OCI-LY1 (cell line): Measurements from ENCODE around the gene CYB561A3.

ENCODE experiments used
- H2AFZ ChIP-seq: fragments of 200-600 bp; sonication (generic), shearing (Covaris generic); 2 replicates; pipeline ENCODE4 v1.6.0; 2014; ENCODE audit warnings: antibody characterized with exemption, mild to moderate bottlenecking, low read length
- H3F3A ChIP-seq: fragments of 200-600 bp; sonication (generic), shearing (Covaris generic); 2 replicates; pipeline ENCODE4 v1.6.0; 2014; ENCODE audit warnings: mild to moderate bottlenecking, antibody characterized with exemption, low read length, moderate library complexity; ENCODE audit not compliant: insufficient read depth
- H3K27ac ChIP-seq: fragments of 200-600 bp; sonication (generic); 2 replicates; pipeline ENCODE4 v1.5.1; 2014; ENCODE audit warnings: low read length, mixed run types, mild to moderate bottlenecking, low read depth; ENCODE audit not compliant: poor library complexity, severe bottlenecking
- H3K27me3 ChIP-seq: fragments of 200-600 bp; sonication (generic); 2 replicates; pipeline ENCODE4 v1.6.0; 2014; ENCODE audit warnings: antibody characterized with exemption, mild to moderate bottlenecking, low read length, moderate library complexity; ENCODE audit not compliant: insufficient read depth
- H3K36me3 ChIP-seq: fragments of 200-600 bp; sonication (generic); 2 replicates; pipeline ENCODE4 v1.6.1; 2014; ENCODE audit warnings: mild to moderate bottlenecking, antibody characterized with exemption, low read length, moderate library complexity, mixed read lengths; ENCODE audit not compliant: insufficient read depth
- H3K4me1 ChIP-seq: fragments of 200-600 bp; sonication (generic); 2 replicates; pipeline ENCODE4 v1.5.1; 2014; ENCODE audit warnings: mild to moderate bottlenecking, low read length, moderate library complexity; ENCODE audit not compliant: insufficient read depth, severe bottlenecking
- H3K4me2 ChIP-seq: fragments of 200-600 bp; sonication (generic), shearing (Covaris generic); 2 replicates; pipeline ENCODE4 v1.6.1; 2014; ENCODE audit warnings: low read length
- H3K4me3 ChIP-seq: fragments of 200-600 bp; sonication (generic); 2 replicates; pipeline ENCODE4 v1.5.1; 2014; ENCODE audit warnings: low read length, low read depth, mild to moderate bottlenecking, mixed read lengths; ENCODE audit not compliant: poor library complexity, severe bottlenecking
- H3K79me2 ChIP-seq: fragments of 200-600 bp; shearing (Covaris generic); 2 replicates; pipeline ENCODE4 v1.6.1; 2016; ENCODE audit warnings: mixed run types, low read length, mixed read lengths; ENCODE audit not compliant: insufficient read depth
- H3K9ac ChIP-seq: fragments of 200-600 bp; sonication (generic), shearing (Covaris generic); 2 replicates; pipeline ENCODE4 v1.6.1; 2014; ENCODE audit warnings: mild to moderate bottlenecking, low read length, mixed read lengths
- H3K9me2 ChIP-seq: fragments of 200-600 bp; sonication (generic), shearing (Covaris generic); 2 replicates; pipeline ENCODE4 v1.6.1; 2014; ENCODE audit warnings: low read depth, mild to moderate bottlenecking, low read length, mixed read lengths
- H3K9me3 ChIP-seq: fragments of 200-600 bp; shearing (Covaris generic); 2 replicates; pipeline ENCODE4 v1.6.1; 2014; ENCODE audit warnings: low read length, mixed read lengths
- H4K20me1 ChIP-seq: fragments of 200-600 bp; sonication (generic), shearing (Covaris generic); 2 replicates; pipeline ENCODE4 v1.6.0; 2016; ENCODE audit warnings: mild to moderate bottlenecking, low read length; ENCODE audit not compliant: insufficient read depth
- EZH2 ChIP-seq: fragments of 200-600 bp; sonication (generic), shearing (Covaris generic); IDR thresholded peaks from 2 replicates; pipeline ENCODE4 v1.8.0; 2017; ENCODE audit warnings: borderline replicate concordance, mixed run types, mild to moderate bottlenecking, antibody characterized with exemption, low read length, moderate library complexity, mixed read lengths
- TF ChIP-seq, protein P1 (sequence below): fragments of 200-600 bp; sonication (generic), shearing (Covaris generic); IDR thresholded peaks from 2 replicates; pipeline ENCODE4 v1.5.1; 2017; ENCODE audit warnings: mild to moderate bottlenecking, antibody characterized with exemption, low read length, moderate library complexity, mixed read lengths

Gene CYB561A3

GRCh38 chr11:61338783-61339489, 22.7 kb downstream of the CYB561A3 start:
- Histone ChIP-seq H2AFZ (no peak overlapping the region), H3K79me2 (no peaks in the 10 kb centered on the region), H3K9ac (no peak overlapping the region), H3K27me3 (no peaks in the 10 kb centered on the region), H3K27ac (no peak overlapping the region), H4K20me1 (no peaks in the 10 kb centered on the region), H3F3A (no peaks in the 10 kb centered on the region), H3K4me3 (no peak overlapping the region), H3K4me1 (peaks cover 29% of the 10 kb centered on the region), H3K9me2 (no peaks in the 10 kb centered on the region), H3K9me3 (no peaks in the 10 kb centered on the region), H3K36me3 (peaks cover 33% of the 10 kb centered on the region), H3K4me2 (no peak overlapping the region)
- TF ChIP-seq, protein P1, sequence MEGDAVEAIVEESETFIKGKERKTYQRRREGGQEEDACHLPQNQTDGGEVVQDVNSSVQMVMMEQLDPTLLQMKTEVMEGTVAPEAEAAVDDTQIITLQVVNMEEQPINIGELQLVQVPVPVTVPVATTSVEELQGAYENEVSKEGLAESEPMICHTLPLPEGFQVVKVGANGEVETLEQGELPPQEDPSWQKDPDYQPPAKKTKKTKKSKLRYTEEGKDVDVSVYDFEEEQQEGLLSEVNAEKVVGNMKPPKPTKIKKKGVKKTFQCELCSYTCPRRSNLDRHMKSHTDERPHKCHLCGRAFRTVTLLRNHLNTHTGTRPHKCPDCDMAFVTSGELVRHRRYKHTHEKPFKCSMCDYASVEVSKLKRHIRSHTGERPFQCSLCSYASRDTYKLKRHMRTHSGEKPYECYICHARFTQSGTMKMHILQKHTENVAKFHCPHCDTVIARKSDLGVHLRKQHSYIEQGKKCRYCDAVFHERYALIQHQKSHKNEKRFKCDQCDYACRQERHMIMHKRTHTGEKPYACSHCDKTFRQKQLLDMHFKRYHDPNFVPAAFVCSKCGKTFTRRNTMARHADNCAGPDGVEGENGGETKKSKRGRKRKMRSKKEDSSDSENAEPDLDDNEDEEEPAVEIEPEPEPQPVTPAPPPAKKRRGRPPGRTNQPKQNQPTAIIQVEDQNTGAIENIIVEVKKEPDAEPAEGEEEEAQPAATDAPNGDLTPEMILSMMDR, result no peak
- no peak for TF ChIP-seq EZH2

DNA sequence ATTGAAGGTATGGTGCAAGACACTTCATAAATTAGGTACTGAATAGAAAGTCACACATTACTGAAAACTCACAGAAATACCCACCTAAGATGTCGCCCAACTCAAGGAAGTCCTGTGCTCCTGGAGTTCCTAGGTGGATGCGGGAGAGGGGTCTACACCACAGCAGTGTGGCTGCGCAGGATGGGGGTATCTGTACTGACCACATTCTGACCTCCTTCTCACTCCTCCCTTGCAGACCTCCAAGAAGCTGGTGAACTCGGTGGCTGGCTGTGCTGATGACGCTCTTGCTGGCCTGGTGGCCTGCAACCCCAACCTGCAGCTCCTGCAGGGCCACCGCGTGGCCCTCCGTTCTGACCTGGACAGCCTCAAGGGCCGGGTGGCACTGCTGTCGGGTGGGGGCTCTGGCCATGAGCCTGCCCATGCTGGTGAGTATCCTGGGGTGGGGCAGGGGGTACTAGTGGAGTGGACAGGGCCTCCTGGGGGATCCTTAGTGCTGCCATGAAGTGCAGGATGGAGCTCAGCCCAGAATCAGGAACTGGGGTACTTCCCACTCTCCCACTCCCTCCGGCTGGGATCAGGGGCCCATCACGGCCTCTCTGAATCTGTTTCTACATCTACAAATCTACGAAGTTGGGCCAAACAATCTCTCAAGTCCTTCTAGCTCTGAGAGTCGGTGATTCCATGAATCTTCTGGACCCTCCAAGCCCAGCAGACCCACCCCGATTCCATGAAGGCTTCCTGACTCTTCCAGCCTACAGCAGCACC, 23.8 kb downstream of the CYB561A3 start:
- Histone ChIP-seq H4K20me1 (no peaks in the 10 kb centered on the region), H3K9ac (no peak overlapping the region), H3K4me1 (peaks cover 36% of the 10 kb centered on the region), H3K36me3 (peaks cover 22% of the 10 kb centered on the region), H2AFZ (no peak overlapping the region), H3K79me2 (no peaks in the 10 kb centered on the region; the same call in 1 of the 2 replicates), H3F3A (no peaks in the 10 kb centered on the region), H3K27ac (no peak overlapping the region), H3K4me3 (no peak overlapping the region), H3K27me3 (no peaks in the 10 kb centered on the region), H3K9me2 (no peaks in the 10 kb centered on the region), H3K9me3 (no peaks in the 10 kb centered on the region), H3K4me2 (no peak overlapping the region)
- TF ChIP-seq, protein P1, result no peak
- TF ChIP-seq EZH2, result no peak

GRCh38 chr11:61336171-61336935, 25.3 kb downstream of the CYB561A3 start:
- no peak overlapping the region for H3K4me3 ChIP-seq
- peak overlapping the region; percentile 33; the same call in 1 of the 2 replicates for H3K9ac ChIP-seq
- peaks cover 15% of the 10 kb centered on the region for H3K79me2 ChIP-seq

More at GRCh38 chr11:61336171-61336935, 25.3 kb downstream of the CYB561A3 start:
- Histone ChIP-seq H3K4me2 (peak overlapping the region; percentile 10; the same call in 1 of the 2 replicates), H3K27ac (peak overlapping the region; percentile 90), H2AFZ (no peak overlapping the region), H4K20me1 (no peaks in the 10 kb centered on the region), H3K27me3 (no peaks in the 10 kb centered on the region), H3K4me1 (peaks cover 45% of the 10 kb centered on the region), H3K9me2 (no peaks in the 10 kb centered on the region), H3K9me3 (no peaks in the 10 kb centered on the region), H3F3A (no peaks in the 10 kb centered on the region), H3K36me3 (peaks cover 12% of the 10 kb centered on the region)
- TF ChIP-seq EZH2, result no peak
- TF ChIP-seq, protein P1, result peak; percentile 97
